Measurements from ENCODE around the gene TM9SF1. TPM values are rescaled to one million over a fixed set of nuclear protein-coding genes. Genes with fewer than 3 reads are reported as not detected.

TM9SF1 gene
- total RNA-seq, 1 experiment from 2014 or later: 44.7 TPM

GRCh38 chr14:24215495-24216344 lies 20.5 kb upstream of the TM9SF1 start, which contains the start of gene MDP1:
TSS of gene MDP1 (minus strand) at chr14:24216066. CDS start at chr14:24215955, 111 bp downstream.
- peaks cover 9% of the 10 kb centered on the region for H3K4me1 ChIP-seq (ENCODE audit: control insufficient read depth, insufficient read depth, low read length)
- no TSS peak for BruUV-seq (replicated peaks)
- ChIA-PET POLR2A (interaction anchor here (0.6 kb wide), 1 partner anchor 31 kb away, joined by 4 read pairs; no protein-coding TSS in a partner anchor), CTCF (interaction anchor here (0.6 to 1.5 kb wide), 3 partner anchors 83 to 157 kb away, joined by 3 to 10 read pairs (median 9); no protein-coding TSS in a partner anchor)
- peak; percentile 86 for ATAC-seq
- peaks cover 5% of the 10 kb centered on the region for H3K36me3 ChIP-seq (ENCODE audit: control insufficient read depth, insufficient read depth, low read length)
- in situ Hi-C loops (cut with HindIII; ENCODE audit: low pct_unique_long_range_greater_than_20kb, low sequenced_read_pairs) (no loop called here), intact Hi-C loops (cut with micrococcal nuclease; ENCODE audit: unreplicated experiment) (no loop called here)
- peak within 1 kb of the TSS; percentile 74 to 77 for H3K4me3 ChIP-seq (ENCODE audit: low read depth in 2 of 2, low read length in 2 of 2)
- DNase-seq (ENCODE audit: low read depth, low spot score): no peak
- no peaks in the 10 kb centered on the region for H3K27me3 ChIP-seq (ENCODE audit: control insufficient read depth, insufficient read depth, low read length)
- TF ChIP-seq CTCF (IDR thresholded peaks at IDR 0.05) (peak; percentile 82), SIN3A (IDR thresholded peaks at IDR 0.05; ENCODE audit: borderline replicate concordance, insufficient read depth, low read depth, low read length) (no peak; the same call in 1 of the 2 replicates), POLR2AphosphoS5 (IDR thresholded peaks at IDR 0.05; ENCODE audit: low read depth, low read length) (peak; percentile 86), REST (IDR thresholded peaks at IDR 0.05; ENCODE audit: insufficient read depth in 1 of 2, low read depth in 2 of 2, low read length in 1 of 2) (no peak), TCF7L2 (IDR thresholded peaks at IDR 0.05; ENCODE audit: low read depth, low read length) (no peak)
- peak within 1 kb of the TSS; percentile 89 for H3K27ac ChIP-seq (ENCODE audit: low read length)
- no peaks in the 10 kb centered on the region for H3K9me3 ChIP-seq (ENCODE audit: control insufficient read depth, insufficient read depth, low read depth, low read length)

GRCh38 chr14:24213866-24214662 lies 18.8 kb upstream of the TM9SF1 start:
- Histone ChIP-seq H3K36me3 (ENCODE audit: control insufficient read depth, insufficient read depth, low read length) (peaks cover 5% of the 10 kb centered on the region), H3K9me3 (ENCODE audit: control insufficient read depth, insufficient read depth, low read depth, low read length) (no peaks in the 10 kb centered on the region), H3K4me1 (ENCODE audit: control insufficient read depth, insufficient read depth, low read length) (peaks cover 9% of the 10 kb centered on the region), H3K27me3 (ENCODE audit: control insufficient read depth, insufficient read depth, low read length) (no peaks in the 10 kb centered on the region), H3K27ac (ENCODE audit: low read length) (peak overlapping the region; percentile 96), H3K4me3 (ENCODE audit: low read depth in 2 of 2, low read length in 2 of 2) (peak overlapping the region; percentile 72 to 84)
- ChIA-PET CTCF (interaction anchor here (0.7 to 1.5 kb wide), 4 partner anchors 13 to 156 kb away, joined by 4 to 9 read pairs (median 4); partner anchors contain the start of gene TINF2), POLR2A (interaction anchor here (0.7 kb wide), 1 partner anchor 26 kb away, joined by 9 read pairs; no protein-coding TSS in a partner anchor)
- no TSS peak for BruUV-seq (replicated peaks)
- in situ Hi-C loops (cut with HindIII; ENCODE audit: low pct_unique_long_range_greater_than_20kb, low sequenced_read_pairs): no loop called here
- ATAC-seq (no peak), DNase-seq (ENCODE audit: low read depth, low spot score) (no peak)
- TF ChIP-seq TCF7L2 (IDR thresholded peaks at IDR 0.05; ENCODE audit: low read depth, low read length) (no peak), SIN3A (IDR thresholded peaks at IDR 0.05; ENCODE audit: borderline replicate concordance, insufficient read depth, low read depth, low read length) (no peak), CTCF (IDR thresholded peaks at IDR 0.05) (no peak; the same call in 1 of the 2 replicates), REST (IDR thresholded peaks at IDR 0.05; ENCODE audit: insufficient read depth in 1 of 2, low read depth in 2 of 2, low read length in 1 of 2) (no peak), POLR2AphosphoS5 (IDR thresholded peaks at IDR 0.05; ENCODE audit: low read depth, low read length) (no peak)
- intact Hi-C loops (cut with micrococcal nuclease; ENCODE audit: unreplicated experiment): no loop called here

All from Panc1 (cell line).